Esophagus mucosa (tissue), 1 donor: ENCODE results near the gene WEE2. TPM values are rescaled to one million over a fixed set of nuclear protein-coding genes. Genes with fewer than 3 reads are reported as not detected.
A peak's percentile ranks its signal among the peaks of the same experiment; 100 is the strongest.
"Not testable (repeated sequence)": the region's sequence is repeated elsewhere in the genome, so short reads cannot be mapped to it uniquely, and the experiment has no call there.

ENCODE experiments used
- ATAC-seq: fragments of 200-7000 bp; cut with Tn5 transposase; one replicate; pipeline ENCODE4 v1.9.1; 2020
- total RNA-seq: library from RNA; stranded (reverse); gene quantifications from one replicate; pipeline ENCODE4 v1.2.4, GENCODE V29; 2023
- donor health status: DM: yes; HTN: yes; CAD: no.

WEE2 gene
- total RNA-seq, 1 donor from 2014 or later, result not detected

DNA sequence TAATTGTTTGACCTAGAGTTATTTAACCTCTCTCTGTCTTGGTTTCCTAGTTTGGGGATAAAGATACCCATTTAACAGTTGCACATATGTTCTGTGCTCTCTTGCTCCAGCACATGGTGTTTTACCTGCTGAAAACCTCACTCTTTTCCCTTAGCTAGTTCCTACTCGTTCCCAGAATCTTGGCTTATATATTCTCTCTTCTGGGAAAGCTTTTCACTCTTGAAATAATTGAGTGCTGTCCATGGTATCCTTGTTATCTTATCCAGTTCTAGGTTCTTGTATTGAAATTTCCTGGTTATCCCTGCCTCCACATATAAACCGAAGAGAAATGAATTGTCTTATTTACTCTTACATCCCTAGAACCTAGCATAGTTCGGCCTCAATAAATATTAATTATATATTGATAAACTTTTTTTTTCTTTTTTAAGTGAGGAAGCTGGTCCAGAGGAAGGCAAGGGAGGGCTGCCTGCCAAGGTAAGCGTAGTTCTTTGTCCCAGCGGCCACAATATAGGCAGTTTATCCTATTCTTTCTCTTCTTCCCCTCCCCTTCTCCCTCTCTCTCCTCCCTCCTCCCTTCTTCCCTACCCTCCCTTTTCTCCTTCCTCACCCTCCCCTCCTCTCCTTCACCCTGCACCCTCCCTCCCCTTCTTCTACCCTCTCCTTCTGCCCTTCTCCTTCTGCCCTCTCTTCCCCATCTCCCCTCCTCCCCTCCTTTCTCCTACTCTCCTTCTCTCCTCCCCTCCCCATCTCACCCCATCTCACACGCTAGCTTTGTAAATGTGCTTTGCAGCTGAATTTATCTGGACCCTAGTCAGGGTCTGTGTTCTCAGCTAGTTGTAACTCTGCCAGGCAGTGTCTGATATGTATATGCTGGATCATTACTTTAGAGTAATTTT, 7.9 kb downstream of the WEE2 start:
- no peak for ATAC-seq

DNA sequence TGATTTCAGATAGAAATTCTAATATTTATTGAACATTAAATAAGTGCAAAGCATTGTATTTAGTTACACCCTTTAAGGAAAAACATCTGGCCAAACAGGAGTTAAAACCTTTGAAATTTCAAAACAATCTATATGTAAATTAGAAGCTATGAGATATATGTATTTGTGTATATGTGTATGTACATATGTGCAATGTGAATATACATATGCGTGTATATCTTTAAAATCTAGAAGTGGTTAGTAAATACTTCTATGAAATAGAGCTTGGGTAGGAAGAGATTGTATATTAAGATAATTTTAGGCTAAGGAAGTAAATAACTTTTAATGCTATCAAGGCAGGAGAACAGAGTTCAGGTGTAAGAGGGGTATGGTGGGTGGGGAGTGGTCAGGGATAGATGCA, 9.3 kb downstream of the WEE2 start:
- no peak for ATAC-seq

DNA sequence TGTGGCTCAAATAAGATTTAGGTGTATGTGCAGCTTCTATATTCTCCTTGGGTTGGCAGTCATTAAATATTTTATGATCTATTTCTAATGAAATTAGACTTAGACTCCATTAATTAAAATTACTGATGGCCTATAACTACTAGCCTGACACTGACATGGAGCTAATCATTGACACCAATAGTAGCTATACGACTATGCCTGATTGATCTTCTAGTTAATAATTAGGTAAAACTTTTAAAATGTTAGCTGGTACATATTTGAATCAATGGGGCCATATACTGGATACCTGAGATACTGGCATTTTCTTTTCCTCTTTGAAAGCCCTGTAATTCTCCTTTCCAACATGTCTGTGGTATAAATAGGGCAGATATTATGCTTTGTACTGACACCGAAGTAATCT, 14.4 kb downstream of the WEE2 start:
- ATAC-seq, result no peak

DNA sequence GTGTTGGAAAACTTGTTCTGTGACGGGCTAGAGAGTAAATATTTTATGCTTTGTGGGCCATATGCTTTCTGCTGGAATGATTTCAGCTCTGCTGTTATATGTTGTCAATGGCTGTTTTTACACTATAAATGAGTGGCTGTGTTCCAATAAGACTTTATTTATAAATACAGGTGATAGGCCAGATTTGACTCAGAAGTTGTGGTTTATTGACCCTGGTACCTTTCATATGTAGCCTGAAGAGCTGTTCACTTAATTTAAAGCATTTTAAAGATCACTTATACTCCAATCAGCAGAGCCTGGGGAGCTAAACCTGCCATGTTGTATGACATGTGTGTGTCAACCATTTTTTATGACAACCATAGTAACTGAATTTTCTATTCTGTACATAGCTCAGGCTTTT, 20.9 kb downstream of the WEE2 start:
- no peak for ATAC-seq

DNA sequence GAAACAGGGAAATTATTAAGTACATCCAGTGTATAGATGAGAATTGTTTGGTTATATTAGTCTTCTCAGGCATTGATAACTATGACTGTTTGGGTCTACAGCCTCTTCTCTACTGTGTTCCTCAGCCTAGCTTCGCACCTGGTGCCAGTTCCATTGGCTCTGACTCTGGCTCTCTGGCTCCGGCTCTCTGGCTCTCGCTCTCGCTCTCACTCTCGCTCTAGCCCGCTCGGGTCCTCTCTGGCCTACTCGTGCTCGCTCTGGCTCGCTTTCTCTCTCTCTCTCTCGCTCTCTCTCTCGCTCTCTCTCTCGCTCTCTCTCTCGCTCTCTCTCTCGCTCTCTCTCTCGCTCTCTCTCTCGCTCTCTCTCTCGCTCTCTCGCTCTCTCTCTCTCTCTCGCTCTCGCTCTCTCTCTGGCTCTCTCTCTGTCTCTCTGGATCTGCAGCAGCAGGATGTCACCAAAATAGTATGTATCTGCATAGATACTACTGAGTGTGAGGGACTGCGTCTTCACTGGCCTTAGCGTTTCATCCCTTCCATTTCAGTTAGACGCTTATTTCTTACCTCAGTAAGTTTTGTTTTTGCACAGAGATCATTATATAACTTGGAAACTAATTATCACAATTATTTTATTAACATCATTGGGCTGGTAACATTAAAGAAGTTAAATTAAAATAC, 23.5 kb downstream of the WEE2 start:
- no peak for ATAC-seq

GRCh38 chr7:141737118-141737835, 29.1 kb downstream of the WEE2 start:
- peak; percentile 54 for ATAC-seq

DNA sequence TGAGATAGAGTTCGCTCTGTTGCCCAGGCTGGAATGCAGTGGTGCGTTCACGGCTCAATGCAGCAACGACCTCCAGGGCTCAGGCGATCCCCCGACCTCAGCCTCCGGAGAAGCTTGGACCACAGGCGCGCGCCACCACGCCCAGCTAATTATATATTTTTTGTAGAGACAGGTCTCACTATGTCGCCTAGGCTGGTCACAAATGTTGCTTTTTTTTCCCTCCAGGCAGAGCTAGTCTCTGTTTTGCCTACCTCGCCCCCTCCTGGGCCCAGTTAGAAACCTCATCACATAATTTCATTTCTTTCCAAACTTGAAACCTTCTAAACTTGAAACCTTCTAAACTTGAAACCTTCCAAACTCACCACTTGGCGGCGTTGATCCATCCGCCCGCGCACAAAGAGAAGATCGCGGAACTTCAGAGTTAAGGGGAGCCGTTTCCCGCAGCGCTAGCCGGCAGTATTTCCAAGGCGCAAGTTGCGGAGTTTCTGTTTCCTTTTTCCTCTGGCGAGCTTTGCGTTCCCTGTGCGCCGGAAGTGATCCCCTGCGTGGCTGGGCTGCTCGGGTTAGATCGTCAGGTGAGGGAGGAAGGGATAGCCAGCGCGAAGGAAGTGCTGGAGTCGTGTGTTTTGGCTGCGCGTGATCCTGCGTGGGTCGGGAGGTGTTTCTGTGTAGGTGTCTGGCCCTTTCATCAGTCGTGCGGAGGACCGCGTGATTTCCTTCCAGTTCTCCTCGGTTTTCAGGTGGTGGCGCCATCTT, 29.9 kb downstream of the WEE2 start, which contains the start of gene SSBP1:
SSBP1 (plus strand) TSS at position 523 of the 756 bp plus-strand sequence. CDS start 809 bp downstream, outside the sequence.
- peak; percentile 96 for ATAC-seq

DNA sequence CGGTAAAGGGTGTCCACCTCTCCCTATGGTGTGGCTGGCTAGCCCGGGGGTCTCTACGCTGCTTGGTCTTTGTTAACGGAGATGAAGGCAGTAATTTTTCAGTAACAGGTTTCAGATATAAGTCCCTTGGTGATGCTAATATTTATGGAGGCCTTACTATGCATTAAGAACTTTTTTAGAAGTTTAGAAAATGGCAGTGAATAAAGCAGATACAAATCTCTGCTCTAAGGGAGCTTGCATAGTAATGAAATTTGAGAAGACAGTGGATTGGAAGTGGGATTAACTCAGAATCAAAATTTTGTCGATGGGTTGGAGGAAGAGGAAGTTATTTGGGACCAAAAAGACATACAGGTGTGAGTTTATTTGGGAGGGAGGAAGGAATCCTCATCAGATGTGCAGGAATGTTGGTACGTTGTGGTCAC, 30.4 kb downstream of the WEE2 start:
- ATAC-seq, result no peak

DNA sequence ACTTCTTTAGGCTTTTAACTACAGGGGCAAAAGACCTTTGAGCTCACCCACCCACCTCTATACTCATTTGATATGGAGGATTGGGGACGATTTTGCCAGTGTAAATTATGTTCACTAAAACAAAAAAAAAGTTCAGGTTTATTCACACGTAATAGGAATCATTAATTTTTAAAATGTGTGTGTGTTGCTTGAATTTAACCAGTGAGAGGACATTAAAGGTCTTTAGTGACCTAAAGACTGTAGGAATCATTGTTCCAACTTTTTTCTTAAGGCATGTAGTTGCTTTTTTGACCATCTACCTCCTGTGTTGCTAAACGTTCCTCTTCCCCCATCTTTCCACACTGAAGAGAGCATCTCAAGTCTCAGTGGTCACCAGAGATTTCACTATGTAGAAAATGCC, 31.1 kb downstream of the WEE2 start:
- ATAC-seq, result no peak

GRCh38 chr7:141742229-141742628, 34.1 kb downstream of the WEE2 start:
- no peak for ATAC-seq

GRCh38 chr7:141744131-141744530, 36.0 kb downstream of the WEE2 start:
- ATAC-seq, result no peak

GRCh38 chr7:141748396-141748795, 40.2 kb downstream of the WEE2 start:
- no peak for ATAC-seq

GRCh38 chr7:141751904-141752303, 43.8 kb downstream of the WEE2 start:
- not testable (repeated sequence) for ATAC-seq

DNA sequence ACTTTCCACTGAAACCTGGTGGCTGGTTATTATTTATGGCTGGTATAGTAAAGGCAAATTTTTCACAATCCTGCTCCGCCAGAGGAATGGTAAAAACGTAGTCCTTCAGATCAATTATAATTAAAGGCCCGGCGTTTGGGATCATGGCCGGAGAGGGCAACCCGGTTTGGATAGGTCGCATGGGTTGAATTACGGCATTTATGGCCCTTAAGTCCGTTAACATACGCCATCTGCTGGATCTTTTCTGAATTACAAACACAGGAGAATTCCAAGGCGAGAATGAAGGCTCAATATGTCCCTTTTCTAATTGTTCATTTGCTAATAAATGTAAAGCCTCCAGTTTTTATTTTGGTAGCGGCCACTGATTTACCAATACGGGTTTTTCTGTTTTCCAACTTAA, 44.5 kb downstream of the WEE2 start:
- ATAC-seq, result no peak

DNA sequence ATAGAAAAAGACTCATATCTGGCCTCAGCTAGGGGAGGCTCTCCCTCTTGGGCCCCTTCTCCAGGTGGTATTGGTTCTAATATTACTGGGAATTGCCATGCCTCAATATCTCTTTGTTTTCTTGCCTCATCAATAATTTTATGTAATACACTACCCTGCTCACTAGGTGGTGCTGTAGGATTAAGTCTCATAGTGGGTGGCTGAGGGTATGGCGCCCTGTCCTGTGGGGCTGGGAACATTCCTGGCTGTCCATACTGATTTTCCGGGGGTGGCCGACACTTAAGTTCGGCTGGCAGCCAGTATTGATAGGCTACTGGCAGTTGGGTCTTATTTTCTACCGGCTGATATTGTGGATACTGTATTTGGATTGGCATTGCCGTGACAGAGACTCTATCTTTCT, 46.8 kb downstream of the WEE2 start:
- ATAC-seq, result no peak

GRCh38 chr7:141763797-141764196, 55.6 kb downstream of the WEE2 start, which contains the start of gene TAS2R3:
Gene TAS2R3 (plus strand): TSS chr7:141764097. CDS start chr7:141764159, 62 bp downstream.
- ATAC-seq, result no peak

GRCh38 chr7:141770083-141770583, 62.0 kb downstream of the WEE2 start:
- not testable (repeated sequence) for ATAC-seq

GRCh38 chr7:141776374-141776773, 68.2 kb downstream of the WEE2 start, which contains the start of gene TAS2R4:
Gene TAS2R4 (plus strand): TSS chr7:141776674. CDS start chr7:141778489, 1,815 bp downstream.
- ATAC-seq, result no peak
